Right lobe of liver (tissue), 6 donors: Measurements from ENCODE around the gene COX7A2L. TPM values are rescaled to one million over a fixed set of nuclear protein-coding genes. Genes with fewer than 3 reads are reported as not detected.

Experiments
- ATAC-seq, 4 donors: fragments of 200-7000 bp; cut with Tn5 transposase; one replicate each; pipeline ENCODE4 v1.9.1; 2020; ENCODE audit warnings: mild to moderate bottlenecking in 4 of 4, moderate library complexity in 4 of 4
- DNase-seq, 3 donors: peaks; one replicate each; pipeline ENCODE4 v3.0.0-alpha.2; 2020
- H3K27ac ChIP-seq, 3 donors: fragments of 200-600 bp; one replicate each; pipeline ENCODE4 v1.8.0; 2022
- H3K27me3 ChIP-seq, 2 donors: fragments of 200-600 bp; one replicate each; pipeline ENCODE4 v1.8.0; 2022
- H3K36me3 ChIP-seq, 4 donors: fragments of 200-600 bp; sonication (generic) in 1 of 4; one replicate each; pipeline versions ENCODE4 v1.5.1 to v1.8.0; 2017 to 2022; ENCODE audit warnings: control low read depth in 1 of 4
- H3K4me1 ChIP-seq, 4 donors: fragments of 200-600 bp; sonication (generic) in 1 of 4; one replicate each; pipeline versions ENCODE4 v1.5.1 to v1.8.0; 2017 to 2022; ENCODE audit warnings: control low read depth in 1 of 4
- H3K4me3 ChIP-seq, 3 donors: fragments of 200-600 bp; one replicate each; pipeline ENCODE4 v1.8.0; 2022
- H3K9me3 ChIP-seq, 4 donors: fragments of 200-600 bp; sonication (generic) in 1 of 4; one replicate each; pipeline versions ENCODE4 v1.5.1 to v1.8.0; 2017 to 2022; ENCODE audit warnings: control low read depth in 1 of 4
- CTCF ChIP-seq, 4 donors: fragments of 200-600 bp in 3 of 4; fragments of 450-650 bp in 1 of 4; IDR thresholded peaks; one replicate each; pipeline versions ENCODE4 v1.5.1 to v1.8.0; 2016 to 2022; ENCODE audit warnings: antibody characterized with exemption in 4 of 4, mild to moderate bottlenecking in 2 of 4
- POLR2A ChIP-seq: fragments of 450-650 bp; IDR thresholded peaks from one replicate; pipeline ENCODE4 v1.6.1; 2017; ENCODE audit warnings: antibody characterized with exemption, mild to moderate bottlenecking
- WGBS: methylation state at CpG from one replicate; pipeline ENCODE4 v1.1.6; 2018; ENCODE audit warnings: low coverage, low lambda C conversion rate; ENCODE audit not compliant: insufficient coverage; ENCODE audit errors: missing lambda C conversion rate; 5-methylcytosine and 5-hydroxymethylcytosine counted together
- intact Hi-C, 2 donors: fragments of 100-400 bp; cut with DNase I; formaldehyde crosslinking; loops; one replicate each; pipeline versions ENCODE4 v1.11.2 to v1.14.1; 2022
- total RNA-seq, 6 experiments: library from RNA; depleted of rRNA in 2 of 6; stranded (reverse); fragments of >200 nt in 2 of 6; fragmentation: NEBNext Ultra II Directional in 3 of 6; extraction: Animal tissue kit (Norgen Biotek cat#: 25700) in 3 of 6; gene quantifications; one replicate each; pipeline versions ENCODE4 v1.1.0 to v1.2.4, GENCODE V29; 2016 to 2023
- donor health status: DM: no; HTN: yes; CAD: no.
- donor health status: DM: no; HTN: no; CAD: no.
- donor health status: DM: no; HTN: no; CAD: no.
- donor health status: DM: no; HTN: yes; CAD: no.
- donor health status: DM: no; HTN: yes; CAD: no.

Gene COX7A2L
- total RNA-seq, 6 experiments from 2014 or later, result 37.5 to 97.0 (median 57.6) TPM

- intact Hi-C loops, result no loop called here
- no peaks in the 10 kb centered on the region for H3K36me3 ChIP-seq
- no peaks in the 10 kb centered on the region for H3K27me3 ChIP-seq
- no peak for TF ChIP-seq CTCF (IDR thresholded peaks at IDR 0.05)
- TF ChIP-seq POLR2A, result no peak
- no peak overlapping the region for H3K4me3 ChIP-seq
- no peak overlapping the region for H3K27ac ChIP-seq
- H3K4me1 ChIP-seq, result no peaks in the 10 kb centered on the region
- no peak for DNase-seq
- H3K9me3 ChIP-seq, result no peaks in the 10 kb centered on the region
- peak in 1 of 4 donors; percentile 22 for ATAC-seq
- WGBS, result 72% methylated on average over 7 of the region's 7 CpGs
Observed at GRCh38 chr2:42368817-42369531, 8.0 kb upstream of the COX7A2L start.

- WGBS, result 67% methylated on average over 2 of the region's 3 CpGs
- ATAC-seq (no peak), DNase-seq (no peak)
- H3K4me3 ChIP-seq, result no peak overlapping the region
- TF ChIP-seq POLR2A (no peak), CTCF (IDR thresholded peaks at IDR 0.05) (no peak)
- H3K9me3 ChIP-seq, result no peaks in the 10 kb centered on the region
- intact Hi-C loops, result no loop called here
- no peaks in the 10 kb centered on the region for H3K27me3 ChIP-seq
- no peaks in the 10 kb centered on the region for H3K4me1 ChIP-seq
- H3K27ac ChIP-seq, result no peak overlapping the region
- no peaks in the 10 kb centered on the region for H3K36me3 ChIP-seq
Observed at GRCh38 chr2:42367835-42368234, 6.8 kb upstream of the COX7A2L start.

GRCh38 chr2:42366411-42366810, 5.4 kb upstream of the COX7A2L start:
- TF ChIP-seq CTCF (IDR thresholded peaks at IDR 0.05) (no peak), POLR2A (no peak)
- H3K4me1 ChIP-seq, result peaks cover 0 to 10% (median 0%) of the 10 kb centered on the region in 4 donors
- no peak for ATAC-seq
- H3K27ac ChIP-seq, result no peak overlapping the region
- no peak for DNase-seq
- intact Hi-C loops, result no loop called here
- H3K4me3 ChIP-seq, result no peak overlapping the region
- no peaks in the 10 kb centered on the region for H3K36me3 ChIP-seq
- no peaks in the 10 kb centered on the region for H3K27me3 ChIP-seq
- no peaks in the 10 kb centered on the region for H3K9me3 ChIP-seq

- Histone ChIP-seq H3K27ac (no peak overlapping the region), H3K4me3 (no peak overlapping the region), H3K9me3 (no peaks in the 10 kb centered on the region), H3K4me1 (peaks cover 0 to 12% (median under 1%) of the 10 kb centered on the region in 4 donors), H3K36me3 (no peaks in the 10 kb centered on the region), H3K27me3 (no peaks in the 10 kb centered on the region)
- WGBS, result 59% methylated on average over 3 of the region's 3 CpGs
- DNase-seq, result no peak
- intact Hi-C loops, result no loop called here
- TF ChIP-seq CTCF (IDR thresholded peaks at IDR 0.05) (no peak), POLR2A (no peak)
- no peak for ATAC-seq
Observed at GRCh38 chr2:42364658-42365057, 3.6 kb upstream of the COX7A2L start.
